Osteoblast (primary cell): ENCODE data around the gene COL1A1. TPM values are rescaled to one million over a fixed set of nuclear protein-coding genes. Genes with fewer than 3 reads are reported as not detected.

ENCODE experiments used
- DNase-seq: peaks from one replicate; pipeline ENCODE4 v3.0.0; 2011; ENCODE audit warnings: low spot score, mixed read lengths; ENCODE audit not compliant: insufficient read length; ENCODE audit errors: missing footprints
- H2AFZ ChIP-seq: 2 replicates; pipeline ENCODE4 v1.6.0; 2011; ENCODE audit warnings: mild to moderate bottlenecking, low read length
- H3K27ac ChIP-seq: 2 replicates; pipeline ENCODE4 v1.5.1; 2011; ENCODE audit warnings: mild to moderate bottlenecking, low read depth, low read length, moderate library complexity
- H3K27me3 ChIP-seq: 2 replicates; pipeline ENCODE4 v1.6.0; 2012; ENCODE audit warnings: mild to moderate bottlenecking, control low read depth, inconsistent platforms, low read length, moderate library complexity; ENCODE audit not compliant: insufficient read depth
- H3K36me3 ChIP-seq: 2 replicates; pipeline ENCODE4 v1.5.1; 2011; ENCODE audit warnings: mild to moderate bottlenecking, low read length, control low read depth, moderate library complexity; ENCODE audit not compliant: insufficient read depth
- H3K4me1 ChIP-seq: 2 replicates; pipeline ENCODE4 v1.5.1; 2011; ENCODE audit warnings: mild to moderate bottlenecking, low read length, control low read depth, moderate library complexity; ENCODE audit not compliant: insufficient read depth
- H3K4me2 ChIP-seq: 2 replicates; pipeline ENCODE4 v1.6.0; 2011; ENCODE audit warnings: mild to moderate bottlenecking, low read length; ENCODE audit not compliant: insufficient read depth
- H3K4me3 ChIP-seq: fragments of 200-600 bp; sonication (generic); 3 replicates; pipeline ENCODE4 v1.5.1; 2012; ENCODE audit warnings: mild to moderate bottlenecking, low read length, inconsistent platforms; ENCODE audit not compliant: insufficient read depth
- H3K79me2 ChIP-seq: 2 replicates; pipeline ENCODE4 v1.6.0; 2012; ENCODE audit warnings: mild to moderate bottlenecking, low read length, control low read depth, inconsistent platforms; ENCODE audit not compliant: insufficient read depth
- H3K9me3 ChIP-seq: 2 replicates; pipeline ENCODE4 v1.5.1; 2011; ENCODE audit warnings: low read depth, low read length, control low read depth
- H4K20me1 ChIP-seq: 2 replicates; pipeline ENCODE4 v1.6.0; 2012; ENCODE audit warnings: mild to moderate bottlenecking, low read length, control low read depth; ENCODE audit not compliant: insufficient read depth
- CTCF ChIP-seq: IDR thresholded peaks from 2 replicates; pipeline ENCODE4 v1.5.1; 2011; ENCODE audit warnings: mild to moderate bottlenecking, low read depth, low read length, moderate library complexity; ENCODE audit errors: extremely low read depth
- total RNA-seq: library from RNA; depleted of rRNA; stranded (reverse); fragments of >200 nt; gene quantifications from 2 replicates; pipeline ENCODE4 v1.2.3, GENCODE V29; 2012

COL1A1 gene
- total RNA-seq, 1 donor = 8,987 TPM

DNA sequence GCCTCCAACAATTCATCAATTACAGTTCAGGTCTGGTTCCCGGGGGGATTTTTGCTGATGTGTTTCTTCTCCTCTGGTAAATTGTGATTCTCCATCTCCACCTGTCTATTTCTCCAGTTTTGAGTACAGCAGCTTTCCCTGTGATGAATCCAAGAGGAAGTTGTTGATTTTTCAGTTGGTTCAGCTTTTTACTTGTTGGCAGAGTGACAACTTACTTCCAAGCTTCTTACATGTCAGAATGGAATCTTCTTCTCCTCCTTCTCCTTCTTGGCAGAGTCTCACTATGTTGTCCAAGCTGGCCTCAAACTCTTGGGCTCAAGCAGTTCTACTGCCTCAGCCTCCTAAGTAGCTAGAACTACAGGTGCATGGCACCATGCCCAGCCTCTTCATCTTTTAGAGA, 39.4 kb upstream of the COL1A1 start:
- H3K36me3 ChIP-seq = no peaks in the 10 kb centered on the region
- no peaks in the 10 kb centered on the region for H3K9me3 ChIP-seq
- H4K20me1 ChIP-seq = no peaks in the 10 kb centered on the region
- no peak for DNase-seq
- no peak for TF ChIP-seq CTCF
- H3K4me2 ChIP-seq = no peak overlapping the region
- peak overlapping the region; percentile 30 for H3K27ac ChIP-seq
- no peak overlapping the region for H2AFZ ChIP-seq
- H3K4me1 ChIP-seq = peaks cover 25% of the 10 kb centered on the region
- no peaks in the 10 kb centered on the region for H3K27me3 ChIP-seq
- no peaks in the 10 kb centered on the region for H3K79me2 ChIP-seq
- no peak overlapping the region for H3K4me3 ChIP-seq

- no peaks in the 10 kb centered on the region for H3K9me3 ChIP-seq
- no peaks in the 10 kb centered on the region for H3K36me3 ChIP-seq
- H3K79me2 ChIP-seq = no peaks in the 10 kb centered on the region
- peak overlapping the region; percentile 36 for H3K27ac ChIP-seq
- no peak for DNase-seq
- no peaks in the 10 kb centered on the region for H4K20me1 ChIP-seq
- no peaks in the 10 kb centered on the region for H3K27me3 ChIP-seq
- peak overlapping the region; percentile 9 for H3K4me2 ChIP-seq
- H2AFZ ChIP-seq = no peak overlapping the region
- H3K4me3 ChIP-seq = no peak overlapping the region
- no peak for TF ChIP-seq CTCF
- H3K4me1 ChIP-seq = peaks cover 25% of the 10 kb centered on the region
Measured at GRCh38 chr17:50239937-50240336, 38.5 kb upstream of the COL1A1 start.

DNA sequence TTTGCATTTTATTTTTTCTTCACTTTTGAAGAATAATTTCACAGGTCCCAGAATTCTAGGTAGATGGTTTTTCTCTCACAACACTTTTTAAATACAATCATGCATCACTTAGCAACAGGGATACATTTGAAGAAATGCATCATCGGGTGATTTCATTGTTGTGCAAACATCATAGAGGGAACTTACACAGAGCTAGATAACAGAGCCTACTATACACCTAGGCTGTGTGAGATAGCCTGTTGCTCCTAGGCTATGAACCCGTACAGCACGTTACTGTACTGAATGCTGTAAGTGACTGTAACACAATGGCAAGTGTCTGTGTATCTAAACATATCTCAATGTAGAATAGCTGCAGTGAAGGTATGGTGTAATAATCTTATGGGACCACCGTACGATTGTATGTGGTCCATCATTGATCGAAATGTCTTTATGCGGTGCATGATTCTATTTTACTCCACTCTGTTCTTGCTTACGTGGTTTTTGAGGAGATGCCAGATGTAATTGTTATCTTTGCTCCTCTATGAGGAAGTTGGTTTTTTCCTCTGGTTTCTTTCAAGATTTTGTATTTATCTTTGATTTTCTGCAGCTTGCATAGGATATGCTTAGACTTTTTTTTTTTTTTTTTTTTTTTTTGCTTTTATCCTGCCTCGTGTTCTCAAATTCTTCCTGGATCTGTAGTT, 37.3 kb upstream of the COL1A1 start:
- H3K27me3 ChIP-seq = no peaks in the 10 kb centered on the region
- H3K4me1 ChIP-seq = peaks cover 25% of the 10 kb centered on the region
- no peak overlapping the region for H2AFZ ChIP-seq
- H3K36me3 ChIP-seq = no peaks in the 10 kb centered on the region
- H3K4me3 ChIP-seq = no peak overlapping the region
- no peak for TF ChIP-seq CTCF
- H3K4me2 ChIP-seq = no peak overlapping the region
- peak overlapping the region; percentile 26 for H3K27ac ChIP-seq
- H3K79me2 ChIP-seq = no peaks in the 10 kb centered on the region
- no peaks in the 10 kb centered on the region for H4K20me1 ChIP-seq
- no peaks in the 10 kb centered on the region for H3K9me3 ChIP-seq
- DNase-seq = no peak

- no peak overlapping the region for H3K27ac ChIP-seq
Measured at GRCh38 chr17:50237901-50238300, 36.5 kb upstream of the COL1A1 start.

More at GRCh38 chr17:50237901-50238300, 36.5 kb upstream of the COL1A1 start:
- no peak for DNase-seq
- Histone ChIP-seq H4K20me1 (no peaks in the 10 kb centered on the region), H2AFZ (no peak overlapping the region), H3K36me3 (no peaks in the 10 kb centered on the region), H3K27me3 (no peaks in the 10 kb centered on the region), H3K4me3 (no peak overlapping the region), H3K79me2 (no peaks in the 10 kb centered on the region), H3K4me2 (no peak overlapping the region), H3K9me3 (no peaks in the 10 kb centered on the region), H3K4me1 (peaks cover 25% of the 10 kb centered on the region)
- no peak for TF ChIP-seq CTCF
